VCaP (cell line): ENCODE data around the gene HGS.
"Not testable (repeated sequence)": the region's sequence is repeated elsewhere in the genome, so short reads cannot be mapped to it uniquely, and the experiment has no call there.

Experiments
- H3K27ac ChIP-seq: fragments of 450-650 bp; 2 replicates; pipeline ENCODE4 v1.5.1; 2017
- CTCF ChIP-seq: fragments of 450-650 bp; conservative IDR thresholded peaks from 2 replicates; pipeline ENCODE4 v1.5.1; 2017; ENCODE audit warnings: mild to moderate bottlenecking, moderate library complexity

HGS gene

GRCh38 chr17:81738801-81739393, 55.1 kb downstream of the HGS start:
- no peak overlapping the region for H3K27ac ChIP-seq
- TF ChIP-seq CTCF = no peak

- not testable (repeated sequence) for H3K27ac ChIP-seq
These were observed 55.8 kb downstream of the HGS start for GRCh38 chr17:81739593-81739992.

- H3K27ac ChIP-seq = no peak overlapping the region
- TF ChIP-seq CTCF = no peak
These were observed 56.7 kb downstream of the HGS start for GRCh38 chr17:81740395-81740961.

GRCh38 chr17:81741049-81741593, 57.3 kb downstream of the HGS start:
- H3K27ac ChIP-seq = no peak overlapping the region
- no peak for TF ChIP-seq CTCF

- H3K27ac ChIP-seq = no peak overlapping the region
- TF ChIP-seq CTCF = no peak
These were observed 58.0 kb downstream of the HGS start for GRCh38 chr17:81741594-81742452.
